Amygdala (tissue), 56 donors: ENCODE results near the gene WNT3A.
"Not testable (repeated sequence)": the region's sequence is repeated elsewhere in the genome, so short reads cannot be mapped to it uniquely, and the experiment has no call there.

Experiments
- DNase-seq, 56 donors: peaks; one replicate each; lab custom pipeline; 2025; lab: John Stamatoyannopoulos, UW

WNT3A gene

GRCh38 chr1:228006786-228007048 is at the start of gene WNT3A:
WNT3A (plus strand) TSS chr1:228006998; CDS start chr1:228007129, 131 bp downstream.
- DNase-seq = no peak

GRCh38 chr1:227958617-227959324 is 48.0 kb upstream of the WNT3A start:
- no peak for DNase-seq

- no peak for DNase-seq
These were observed 47.4 kb upstream of the WNT3A start for GRCh38 chr1:227959325-227959860.

GRCh38 chr1:227961651-227962466 is 44.9 kb upstream of the WNT3A start:
- no peak for DNase-seq

- not testable (repeated sequence) for DNase-seq
These were observed 40.1 kb upstream of the WNT3A start for GRCh38 chr1:227966733-227967132.

- not testable (repeated sequence) for DNase-seq
These were observed 39.0 kb upstream of the WNT3A start for GRCh38 chr1:227967815-227968214.

GRCh38 chr1:227970076-227970995 is 36.5 kb upstream of the WNT3A start:
- DNase-seq = not testable (repeated sequence)

- not testable (repeated sequence) for DNase-seq
These were observed 35.6 kb upstream of the WNT3A start for GRCh38 chr1:227971216-227971615.

- DNase-seq = not testable (repeated sequence)
These were observed 35.0 kb upstream of the WNT3A start for GRCh38 chr1:227971643-227972282.

GRCh38 chr1:227972283-227972679 is 34.5 kb upstream of the WNT3A start:
- DNase-seq = not testable (repeated sequence)

- not testable (repeated sequence) for DNase-seq
These were observed 33.9 kb upstream of the WNT3A start for GRCh38 chr1:227972843-227973374.

GRCh38 chr1:227973724-227974288 is 33.0 kb upstream of the WNT3A start:
- not testable (repeated sequence) for DNase-seq

- not testable (repeated sequence) for DNase-seq
These were observed 31.1 kb upstream of the WNT3A start for GRCh38 chr1:227975583-227976283.

- no peak for DNase-seq
These were observed 19.6 kb upstream of the WNT3A start for GRCh38 chr1:227987181-227987580.

- no peak for DNase-seq
These were observed 12.0 kb upstream of the WNT3A start for GRCh38 chr1:227994632-227995300.

GRCh38 chr1:227996187-227996950 is 10.4 kb upstream of the WNT3A start:
- DNase-seq = no peak

GRCh38 chr1:227998374-227999055 is 8.3 kb upstream of the WNT3A start:
- no peak for DNase-seq
